Endothelial cell of umbilical vein (primary cell): ENCODE data around the gene NMT1. TPM values are rescaled to one million over a fixed set of nuclear protein-coding genes. Genes with fewer than 3 reads are reported as not detected.

Experiments used
- BruUV-seq: library from RNA; stranded (reverse); fragments of 400-500 nt; replicated peaks from 2 replicates; lab custom pipeline; 2021; lab: Mats Ljungman, UMichigan
- CTCF ChIA-PET: fragments of 300-600, 350-600 bp; sonication (Branson Sonifier 250); formaldehyde crosslinking; loops from one replicate; lab custom pipeline; 2021; ENCODE audit warnings: antibody characterized with exemption, inconsistent platforms; lab: Charles Lee
- POLR2A ChIA-PET: fragments of 300-600, 350-600 bp; sonication (Branson Sonifier 250); formaldehyde crosslinking; loops from one replicate; lab custom pipeline; 2021; ENCODE audit warnings: antibody characterized with exemption, inconsistent platforms; lab: Charles Lee
- DNase-seq: peaks from one replicate; pipeline ENCODE4 v3.0.0-alpha.2; 2011; ENCODE audit warnings: low read depth, low spot score
- FAIRE-seq: peaks from 2 replicates; lab custom pipeline; 2011; peaks lifted over from hg19 to GRCh38; lab: Jason Lieb, UNC
- H2AFZ ChIP-seq: 2 replicates; pipeline ENCODE4 v1.6.0; 2012; ENCODE audit warnings: low read depth, low read length, control low read depth, inconsistent platforms
- H3K27ac ChIP-seq: 2 replicates; pipeline ENCODE4 v1.5.1; 2011; ENCODE audit warnings: low read depth, mild to moderate bottlenecking, control low read depth, low read length, moderate library complexity; ENCODE audit not compliant: insufficient read depth
- H3K27me3 ChIP-seq, 2 experiments: 2 replicates each; pipeline versions ENCODE4 v1.6.0 to v1.6.1; 2011; ENCODE audit warnings: low read length in 2 of 2, mixed read lengths in 1 of 2; ENCODE audit not compliant: control insufficient read depth in 2 of 2, insufficient read depth in 2 of 2
- H3K36me3 ChIP-seq, 2 experiments: 2 replicates in 1 of 2; 3 replicates in 1 of 2; pipeline ENCODE4 v1.5.1; 2011; ENCODE audit warnings: low read length in 2 of 2, mild to moderate bottlenecking in 1 of 2, moderate library complexity in 1 of 2; ENCODE audit not compliant: control insufficient read depth in 2 of 2, insufficient read depth in 2 of 2; ENCODE audit errors: extremely low read depth in 1 of 2
- H3K4me1 ChIP-seq: 3 replicates; pipeline ENCODE4 v1.5.1; 2011; ENCODE audit warnings: mild to moderate bottlenecking, low read length; ENCODE audit not compliant: control insufficient read depth, insufficient read depth; ENCODE audit errors: extremely low read depth
- H3K4me2 ChIP-seq: 2 replicates; pipeline ENCODE4 v1.6.1; 2011; ENCODE audit warnings: low read length, control low read depth, mixed read lengths; ENCODE audit not compliant: insufficient read depth
- H3K4me3 ChIP-seq, 3 experiments: fragments of 200-600 bp in 1 of 3; sonication (generic), shearing (Covaris generic) in 1 of 3; replicated peaks in 1 of 3; 2 replicates each; pipeline ENCODE4 v1.5.1; 2011 to 2016; ENCODE audit warnings: control low read depth in 3 of 3, low read length in 3 of 3, mild to moderate bottlenecking in 2 of 3, inconsistent platforms in 1 of 3, low read depth in 1 of 3, moderate library complexity in 1 of 3; ENCODE audit not compliant: insufficient read depth in 1 of 3
- H3K79me2 ChIP-seq: 2 replicates; pipeline ENCODE4 v1.6.0; 2012; ENCODE audit warnings: low read length, inconsistent platforms; ENCODE audit not compliant: control insufficient read depth, insufficient read depth
- H3K9ac ChIP-seq: replicated peaks from 2 replicates; pipeline ENCODE3; 2011; ENCODE audit warnings: low read length, control low read depth; ENCODE audit not compliant: insufficient read depth; ENCODE audit errors: extremely low read depth
- H3K9me1 ChIP-seq: replicated peaks from 3 replicates; pipeline ENCODE4 v1.6.0; 2011; ENCODE audit warnings: mild to moderate bottlenecking, low read length; ENCODE audit not compliant: control insufficient read depth, insufficient read depth; ENCODE audit errors: extremely low read depth
- H3K9me3 ChIP-seq: replicated peaks from 2 replicates; pipeline ENCODE4 v1.5.1; 2012; ENCODE audit warnings: low read length, inconsistent platforms; ENCODE audit not compliant: control insufficient read depth, insufficient read depth
- H4K20me1 ChIP-seq: replicated peaks from 2 replicates; pipeline ENCODE3; 2011; ENCODE audit warnings: mild to moderate bottlenecking, low read length; ENCODE audit not compliant: control insufficient read depth, insufficient read depth; ENCODE audit errors: extremely low read depth
- FOS ChIP-seq: IDR thresholded peaks from 2 replicates; pipeline ENCODE4 v1.6.1; 2011; ENCODE audit warnings: mild to moderate bottlenecking, low read length, moderate library complexity, borderline replicate concordance; ENCODE audit not compliant: insufficient read depth
- GATA2 ChIP-seq: IDR thresholded peaks from 2 replicates; pipeline ENCODE4 v1.7.0; 2011; ENCODE audit warnings: low read depth, mild to moderate bottlenecking, moderate library complexity, mixed read lengths, low read length; ENCODE audit not compliant: insufficient read length, insufficient read depth
- JUN ChIP-seq: IDR thresholded peaks from 2 replicates; pipeline ENCODE4 v1.6.1; 2011; ENCODE audit warnings: borderline replicate concordance, low read depth; ENCODE audit not compliant: insufficient read length, insufficient read depth
- MYC ChIP-seq: IDR thresholded peaks from one replicate; pipeline ENCODE4 v1.6.1; 2011; ENCODE audit warnings: mild to moderate bottlenecking, low read depth, low read length
- POLR2A ChIP-seq: IDR thresholded peaks from 2 replicates; pipeline ENCODE4 v1.6.1; 2012; ENCODE audit warnings: low read depth, mild to moderate bottlenecking, control low read depth, low read length
- POLR2AphosphoS5 ChIP-seq: IDR thresholded peaks from 2 replicates; pipeline ENCODE4 v1.6.1; 2012; ENCODE audit warnings: low read depth, mild to moderate bottlenecking, control low read depth, low read length, moderate library complexity; ENCODE audit not compliant: insufficient read depth
- dilution Hi-C: fragments of 300-500 bp; cut with MboI; formaldehyde crosslinking; loops from one replicate; pipeline ENCODE4 v1.15.0; 2019; ENCODE audit warnings: low sequenced_read_pairs; ENCODE audit not compliant: extremely low pct_ligation_motif_present
- intact Hi-C: fragments of 100-400 bp; cut with micrococcal nuclease; formaldehyde crosslinking; loops from one replicate; pipeline ENCODE4 v1.10.0; 2022
- polyA plus RNA-seq, 4 experiments: library from polyadenylated mRNA; depleted of rRNA in 3 of 4; stranded (reverse) in 3 of 4; unstranded in 1 of 4; fragments of >200 nt; gene quantifications; 2 replicates each; pipeline versions ENCODE4 v1.2.1 to v1.2.3, GENCODE V29; 2011 to 2012; ENCODE audit warnings: missing spikeins in 1 of 4
- total RNA-seq: library from RNA; stranded (reverse); gene quantifications from 2 replicates; pipeline ENCODE4 v1.2.3, GENCODE V29; 2021
- TF ChIP-seq, protein P1 (sequence below), 2 donors: IDR thresholded peaks; 1 replicate in 1 of 2; 2 replicates in 1 of 2; pipeline ENCODE4 v1.5.1; 2011; ENCODE audit warnings: low read length in 2 of 2, mild to moderate bottlenecking in 2 of 2, moderate library complexity in 2 of 2, control low read depth in 1 of 2, inconsistent platforms in 1 of 2, low read depth in 1 of 2; ENCODE audit not compliant: insufficient read depth in 1 of 2; ENCODE audit errors: extremely low read depth in 1 of 2

NMT1 gene
- total and polyA plus RNA-seq, 2 donors (not counting 3 experiments of a cell fraction or from before 2014, with no cell fraction given), result 37.6 to 135 TPM

GRCh38 chr17:45131616-45132319, 70.7 kb downstream of the NMT1 start:
- Histone ChIP-seq H3K27me3 (no peaks in the 10 kb centered on the region), H3K79me2 (peaks cover 2% of the 10 kb centered on the region), H3K4me2 (peak overlapping the region; percentile 55), H4K20me1 (no peaks in the 10 kb centered on the region), H3K36me3 (no peaks in the 10 kb centered on the region), H3K9ac (peak overlapping the region; percentile 30), H2AFZ (peak overlapping the region; percentile 67), H3K27ac (no peak overlapping the region), H3K4me3 (peak overlapping the region; percentile 47 to 69 (median 56)), H3K9me3 (no peaks in the 10 kb centered on the region), H3K9me1 (no peaks in the 10 kb centered on the region), H3K4me1 (peaks cover 32% of the 10 kb centered on the region)
- CTCF ChIA-PET, result interaction anchor here (0.6 to 7.2 kb wide), 11 partner anchors 12 to 353 kb away, joined by 3 to 476 read pairs (median 5); partner anchors contain the start of gene C1QL1
- FAIRE-seq (no peak), DNase-seq (peak; percentile 49)
- no TSS peak for BruUV-seq
- TF ChIP-seq MYC, result no peak
- no peak for TF ChIP-seq POLR2AphosphoS5
- no peak for TF ChIP-seq FOS
- TF ChIP-seq JUN, result no peak
- TF ChIP-seq, protein P1, sequence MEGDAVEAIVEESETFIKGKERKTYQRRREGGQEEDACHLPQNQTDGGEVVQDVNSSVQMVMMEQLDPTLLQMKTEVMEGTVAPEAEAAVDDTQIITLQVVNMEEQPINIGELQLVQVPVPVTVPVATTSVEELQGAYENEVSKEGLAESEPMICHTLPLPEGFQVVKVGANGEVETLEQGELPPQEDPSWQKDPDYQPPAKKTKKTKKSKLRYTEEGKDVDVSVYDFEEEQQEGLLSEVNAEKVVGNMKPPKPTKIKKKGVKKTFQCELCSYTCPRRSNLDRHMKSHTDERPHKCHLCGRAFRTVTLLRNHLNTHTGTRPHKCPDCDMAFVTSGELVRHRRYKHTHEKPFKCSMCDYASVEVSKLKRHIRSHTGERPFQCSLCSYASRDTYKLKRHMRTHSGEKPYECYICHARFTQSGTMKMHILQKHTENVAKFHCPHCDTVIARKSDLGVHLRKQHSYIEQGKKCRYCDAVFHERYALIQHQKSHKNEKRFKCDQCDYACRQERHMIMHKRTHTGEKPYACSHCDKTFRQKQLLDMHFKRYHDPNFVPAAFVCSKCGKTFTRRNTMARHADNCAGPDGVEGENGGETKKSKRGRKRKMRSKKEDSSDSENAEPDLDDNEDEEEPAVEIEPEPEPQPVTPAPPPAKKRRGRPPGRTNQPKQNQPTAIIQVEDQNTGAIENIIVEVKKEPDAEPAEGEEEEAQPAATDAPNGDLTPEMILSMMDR (IDR thresholded peaks at IDR 0.05; ENCODE audit: extremely low read depth in 1 of 2, insufficient read depth in 1 of 2, low read depth in 1 of 2, low read length in 2 of 2), result peak; percentile 90 to 91
- TF ChIP-seq GATA2, result no peak
- no peak for TF ChIP-seq POLR2A
- POLR2A ChIA-PET, result no interaction called here
- intact Hi-C loops, result loop anchor here (1.0 to 2.0 kb wide), 7 partner anchors 7 to 357 kb away; partner anchors contain the start of gene NMT1
- dilution Hi-C loops, result no loop called here
